GM12878 (cell line): ENCODE data around the gene NR1H4. TPM values are rescaled to one million over a fixed set of nuclear protein-coding genes. Genes with fewer than 3 reads are reported as not detected.

Experiments
- ATAC-seq: fragments of 200-7000 bp; cut with Tn5 transposase; 3 replicates; pipeline ENCODE4 v1.9.1; 2020; ENCODE audit warnings: mild to moderate bottlenecking, moderate library complexity
- BruUV-seq: library from RNA; stranded (reverse); fragments of 400-500 nt; replicated peaks from 2 replicates; lab custom pipeline; 2021; lab: Mats Ljungman, UMichigan
- CTCF ChIA-PET: fragments of 300-600 bp; sonication (Branson Sonifier 250); formaldehyde crosslinking; extraction: SDS; loops from one replicate; lab custom pipeline; 2021; ENCODE audit warnings: inconsistent platforms; lab: Yijun Ruan, JAX
- POLR2A ChIA-PET: fragments of 350-600 bp; formaldehyde crosslinking; extraction: SDS; loops from one replicate; lab custom pipeline; 2021; ENCODE audit warnings: inconsistent platforms; lab: Charles Lee
- RAD21 ChIA-PET: fragments of 300-600 bp; sonication (Branson Sonifier 250); formaldehyde crosslinking; loops from one replicate; lab custom pipeline; 2023; ENCODE audit warnings: antibody characterized with exemption; ENCODE audit not compliant: unreplicated experiment; lab: Charles Lee
- SMC1A ChIA-PET: fragments of 300-600 bp; sonication (Branson Sonifier 250); formaldehyde crosslinking; loops from one replicate; lab custom pipeline; 2023; ENCODE audit not compliant: unreplicated experiment, uncharacterized antibody; lab: Charles Lee
- DNase-seq: peaks from one replicate; pipeline ENCODE4 v3.0.0-alpha.2; 2011; ENCODE audit warnings: low read depth, low spot score
- FAIRE-seq: peaks from 3 replicates; lab custom pipeline; 2011; peaks lifted over from hg19 to GRCh38; lab: Jason Lieb, UNC
- H2AFZ ChIP-seq: 2 replicates; pipeline ENCODE4 v1.6.0; 2011; ENCODE audit warnings: low read depth, low read length, control low read depth; ENCODE audit not compliant: control insufficient read depth
- H3K27ac ChIP-seq: 2 replicates; pipeline ENCODE4 v1.5.1; 2011; ENCODE audit warnings: control low read depth; ENCODE audit not compliant: control insufficient read depth, insufficient read depth
- H3K27me3 ChIP-seq, 2 experiments: replicated peaks in 1 of 2; 2 replicates each; pipeline versions ENCODE4 v1.6.0 to v1.6.1; 2011; ENCODE audit warnings: low read length in 1 of 2; ENCODE audit not compliant: control insufficient read depth in 2 of 2, insufficient read depth in 2 of 2
- H3K36me3 ChIP-seq, 2 experiments: 2 replicates each; pipeline ENCODE4 v1.5.1; 2011; ENCODE audit warnings: low read length in 1 of 2; ENCODE audit not compliant: control insufficient read depth in 2 of 2, insufficient read depth in 2 of 2
- H3K4me1 ChIP-seq: 2 replicates; pipeline ENCODE4 v1.6.1; 2011; ENCODE audit warnings: mild to moderate bottlenecking, low read length, moderate library complexity, mixed read lengths; ENCODE audit not compliant: control insufficient read depth, insufficient read depth
- H3K4me2 ChIP-seq: 2 replicates; pipeline ENCODE4 v1.6.0; 2011; ENCODE audit warnings: control low read depth; ENCODE audit not compliant: control insufficient read depth, insufficient read depth
- H3K4me3 ChIP-seq: fragments of 200-600 bp; sonication (generic); 2 replicates; pipeline ENCODE4 v1.5.1; 2016
- H3K79me2 ChIP-seq: 2 replicates; pipeline ENCODE4 v1.6.0; 2011; ENCODE audit warnings: low read length; ENCODE audit not compliant: control insufficient read depth, insufficient read depth
- H3K9ac ChIP-seq: 2 replicates; pipeline ENCODE4 v1.8.0; 2011; ENCODE audit warnings: low read length, control low read depth, mixed read lengths; ENCODE audit not compliant: control insufficient read depth, insufficient read depth
- H3K9me3 ChIP-seq: replicated peaks from 3 replicates; pipeline ENCODE4 v1.5.1; 2011; ENCODE audit warnings: mild to moderate bottlenecking, low read length; ENCODE audit not compliant: control insufficient read depth, insufficient read depth
- H4K20me1 ChIP-seq: 2 replicates; pipeline ENCODE4 v1.6.0; 2011; ENCODE audit not compliant: control insufficient read depth, insufficient read depth
- CBFB ChIP-seq: IDR thresholded peaks from 2 replicates; pipeline ENCODE4 v1.6.1; 2016; ENCODE audit warnings: antibody characterized with exemption, low read depth
- EP300 ChIP-seq, 2 experiments: fragments of 150-350 bp in 1 of 2; IDR thresholded peaks; 2 replicates each; pipeline ENCODE4 v1.6.1; 2011 to 2012; ENCODE audit warnings: low read depth in 2 of 2, low read length in 2 of 2, borderline replicate concordance in 1 of 2, improper control_type of control experiment in 1 of 2, inconsistent platforms in 1 of 2; ENCODE audit not compliant: control insufficient read depth in 1 of 2
- EZH2 ChIP-seq: IDR thresholded peaks from 2 replicates; pipeline ENCODE4 v1.6.1; 2012; ENCODE audit warnings: low read depth, mild to moderate bottlenecking, control low read depth, inconsistent platforms, low read length, borderline replicate concordance; ENCODE audit not compliant: control insufficient read depth
- NBN ChIP-seq: fragments of 450-650 bp; IDR thresholded peaks from 2 replicates; pipeline ENCODE4 v1.6.1; 2016
- NFXL1 ChIP-seq: fragments of 450-650 bp; IDR thresholded peaks from 2 replicates; pipeline ENCODE4 v1.6.1; 2017; ENCODE audit warnings: antibody characterized with exemption, mild to moderate bottlenecking, borderline replicate concordance
- POLR2AphosphoS2 ChIP-seq: IDR thresholded peaks from 2 replicates; pipeline ENCODE4 v1.6.1; 2011; ENCODE audit warnings: low read depth, mild to moderate bottlenecking, low read length, improper control_type of control experiment, moderate library complexity
- POLR2AphosphoS5 ChIP-seq: IDR thresholded peaks from 2 replicates; pipeline ENCODE4 v1.6.1; 2011; ENCODE audit warnings: mild to moderate bottlenecking, low read length, inconsistent platforms
- SPI1 ChIP-seq: IDR thresholded peaks from 2 replicates; pipeline ENCODE4 v1.6.1; 2011; ENCODE audit warnings: low read depth, mild to moderate bottlenecking, low read length, moderate library complexity, borderline replicate concordance; ENCODE audit not compliant: insufficient read depth
- STAT1 ChIP-seq: fragments of 450-650 bp; conservative IDR thresholded peaks from 2 replicates; pipeline ENCODE4 v1.6.1; 2014; ENCODE audit warnings: antibody characterized with exemption, mild to moderate bottlenecking
- TBL1XR1 ChIP-seq: IDR thresholded peaks from 2 replicates; pipeline ENCODE4 v1.6.1; 2012; ENCODE audit warnings: low read depth, low read length, improper control_type of control experiment
- TCF12 ChIP-seq: IDR thresholded peaks from 2 replicates; pipeline ENCODE4 v1.6.1; 2011; ENCODE audit warnings: low read depth, mild to moderate bottlenecking, low read length
- WGBS: methylation state at CpG from one replicate; pipeline ENCODE4 v1.1.6; 2016; ENCODE audit warnings: low lambda C conversion rate; ENCODE audit not compliant: insufficient replicate concordance, insufficient coverage; ENCODE audit errors: missing lambda C conversion rate; 5-methylcytosine and 5-hydroxymethylcytosine counted together
- in situ Hi-C: fragments of 300-500 bp; cut with MboI; formaldehyde crosslinking; loops from 9 replicates; pipeline ENCODE4 v1.14.3; 2018; ENCODE audit warnings: mixed read lengths
- intact Hi-C: fragments of 100-400 bp; cut with micrococcal nuclease; formaldehyde crosslinking; loops from one replicate; pipeline ENCODE4 v1.14.2; 2022; ENCODE audit not compliant: unreplicated experiment
- polyA plus RNA-seq, 11 experiments: library from polyadenylated mRNA; depleted of rRNA in 4 of 11; unstranded in 6 of 11; stranded (reverse) in 5 of 11; fragments of >200 nt; fragmentation: Nextera tagmentation in 4 of 11; fragmentation: Illumina TruSeq in 1 of 11; extraction: Ambion mirVana in 4 of 11; extraction: Trizol in 1 of 11; gene quantifications; 1 replicate in 1 of 11; 2 replicates in 10 of 11; pipeline versions ENCODE4 v1.2.1 to v1.2.3, GENCODE V29; 2011 to 2016; ENCODE audit warnings: inconsistent platforms in 2 of 11, missing spikeins in 2 of 11, low read depth in 1 of 11
- total RNA-seq, 4 experiments: library from RNA; depleted of rRNA in 3 of 4; stranded (reverse); fragments of >200 nt in 3 of 4; fragmentation: Illumina TruSeq in 1 of 4; extraction: Trizol in 1 of 4; gene quantifications; 2 replicates each; pipeline versions ENCODE4 v1.2.1 to v1.2.3, GENCODE V29; 2013 to 2021
- TF ChIP-seq, protein P1 (sequence below): IDR thresholded peaks from 2 replicates; pipeline ENCODE4 v1.6.1; 2012; ENCODE audit warnings: low read depth, low read length, improper control_type of control experiment

Gene NR1H4
- total and polyA plus RNA-seq, 10 of the 15 experiments (the other 5 are each of a cell fraction or from before 2014, with no cell fraction given): 0.04 TPM; not detected in 9

DNA sequence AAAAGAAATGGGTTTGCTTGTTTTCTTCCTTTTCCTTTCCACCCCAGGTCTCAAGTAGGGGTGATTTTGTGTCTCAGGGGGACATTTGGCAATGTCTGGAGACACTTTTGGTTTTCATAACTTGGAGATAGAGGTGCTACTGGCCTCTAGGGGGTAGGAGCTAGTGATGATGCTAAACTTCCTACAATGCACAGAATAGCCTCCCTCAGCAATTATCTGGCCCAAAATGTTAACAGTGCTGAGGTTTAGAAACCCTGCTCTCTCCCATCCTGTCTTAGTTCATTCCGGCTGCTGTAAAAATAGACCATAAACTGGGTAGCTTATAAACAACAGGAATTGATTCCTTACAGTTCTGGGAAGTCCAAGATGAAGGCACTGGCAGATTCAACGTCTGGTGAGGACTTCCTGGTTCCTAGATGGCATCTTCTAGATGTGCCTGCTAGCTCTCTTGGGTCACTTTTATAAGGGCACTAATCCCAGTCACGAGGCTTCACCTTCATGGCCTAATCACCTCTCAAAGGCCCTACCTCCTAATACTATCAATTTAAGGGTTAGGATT, 92.4 kb downstream of the NR1H4 start:
- Histone ChIP-seq H3K4me1 (peaks cover 7% of the 10 kb centered on the region), H3K36me3 (no peaks in the 10 kb centered on the region), H4K20me1 (no peaks in the 10 kb centered on the region), H2AFZ (no peak overlapping the region), H3K79me2 (no peaks in the 10 kb centered on the region), H3K9ac (no peak overlapping the region), H3K27ac (no peak overlapping the region), H3K4me2 (no peak overlapping the region), H3K4me3 (no peak overlapping the region), H3K9me3 (no peaks in the 10 kb centered on the region), H3K27me3 (no peaks in the 10 kb centered on the region)
- ChIA-PET RAD21 (interaction anchor here (1.5 to 2.3 kb wide), 3 partner anchors 10 to 12 kb away, joined by 4 to 9 read pairs (median 9); no protein-coding TSS in a partner anchor), SMC1A (interaction anchor here (1.0 to 2.5 kb wide), 9 partner anchors 10 to 300 kb away, joined by 3 to 7 read pairs (median 5); no protein-coding TSS in a partner anchor), POLR2A (interaction anchor here (0.6 kb wide), 1 partner anchor 8 kb away, joined by 3 read pairs; no protein-coding TSS in a partner anchor), CTCF (interaction anchor here (1.1 to 3.9 kb wide), 7 partner anchors 11 to 331 kb away, joined by 3 to 28 read pairs (median 7); no protein-coding TSS in a partner anchor)
- intact Hi-C loops (loop anchor here (5.0 kb wide), 1 partner anchor 101 kb away; no protein-coding TSS in a partner anchor), in situ Hi-C loops (no loop called here)
- TF ChIP-seq TBL1XR1 (no peak), CBFB (no peak)
- ATAC-seq (no peak), FAIRE-seq (no peak), DNase-seq (no peak)
- no TSS peak for BruUV-seq
- WGBS: 61% methylated on average over 3 of the region's 3 CpGs

DNA sequence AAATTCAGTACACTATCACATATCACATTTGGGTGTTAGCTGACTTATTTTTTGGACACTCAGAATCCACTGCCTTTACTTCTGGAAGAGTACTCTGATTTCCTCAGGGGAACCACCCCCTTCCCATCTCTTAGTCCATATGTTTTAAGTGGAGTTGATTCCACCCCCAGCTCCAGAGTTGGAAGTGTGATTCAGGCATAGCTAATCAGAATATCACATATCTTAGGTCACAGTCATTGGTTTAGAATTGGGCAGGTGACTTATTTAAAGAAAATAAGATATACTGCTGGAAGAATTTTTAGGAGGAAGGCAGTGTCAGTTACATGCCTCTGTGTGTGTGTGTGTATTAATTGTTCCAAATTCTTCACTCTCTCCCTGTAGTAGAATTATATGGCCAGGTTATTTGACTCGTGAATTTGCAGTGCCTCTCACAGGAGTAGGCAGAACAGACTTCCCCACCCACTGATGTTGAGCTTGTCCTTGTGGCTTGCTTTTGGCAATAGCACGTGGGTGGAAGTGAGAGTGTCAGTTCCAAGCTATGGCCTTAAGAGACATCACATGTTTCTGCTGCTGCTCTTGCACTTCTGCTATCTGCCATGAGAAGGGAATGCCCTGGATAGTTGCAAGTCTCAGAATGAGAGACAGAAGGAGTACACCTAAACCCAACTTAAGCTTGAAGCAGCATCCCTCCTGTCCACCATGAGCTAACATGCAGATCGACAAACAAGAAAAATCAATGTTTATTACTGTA, 93.4 kb downstream of the NR1H4 start:
- H3K27ac ChIP-seq: no peak overlapping the region
- no peak overlapping the region for H2AFZ ChIP-seq
- no peak overlapping the region for H3K9ac ChIP-seq
- no peaks in the 10 kb centered on the region for H3K9me3 ChIP-seq
- H3K27me3 ChIP-seq: no peaks in the 10 kb centered on the region
- ChIA-PET CTCF (interaction anchor here (1.0 to 3.9 kb wide), 7 partner anchors 12 to 428 kb away, joined by 3 to 28 read pairs (median 7); no protein-coding TSS in a partner anchor), RAD21 (interaction anchor here (1.0 to 2.3 kb wide), 8 partner anchors 9 to 332 kb away, joined by 3 to 9 read pairs (median 4); partner anchors contain the start of genes DEPDC4 and SCYL2), SMC1A (interaction anchor here (0.8 to 2.5 kb wide), 12 partner anchors 9 to 301 kb away, joined by 3 to 7 read pairs (median 5); no protein-coding TSS in a partner anchor), POLR2A (no interaction called here)
- FAIRE-seq (peak; percentile 98), DNase-seq (peak; percentile 71), ATAC-seq (peak; percentile 97)
- H3K4me3 ChIP-seq: no peak overlapping the region
- no peaks in the 10 kb centered on the region for H4K20me1 ChIP-seq
- H3K79me2 ChIP-seq: no peaks in the 10 kb centered on the region
- in situ Hi-C loops: no loop called here
- intact Hi-C loops: loop anchor here (5.0 kb wide), 1 partner anchor 100 kb away; no protein-coding TSS in a partner anchor
- no peaks in the 10 kb centered on the region for H3K36me3 ChIP-seq
- peak overlapping the region; percentile 15; the same call in 1 of the 2 replicates for H3K4me2 ChIP-seq
- 2% methylated on average over 3 of the region's 3 CpGs for WGBS
- peaks cover 7% of the 10 kb centered on the region for H3K4me1 ChIP-seq
- no TSS peak for BruUV-seq
- TF ChIP-seq POLR2AphosphoS2 (no peak), NFXL1 (no peak), NBN (peak; percentile 47; the same call in 1 of the 2 replicates), EP300 (IDR thresholded peaks at IDR 0.05; ENCODE audit: borderline replicate concordance in 1 of 2, control insufficient read depth in 1 of 2, low read depth in 2 of 2, low read length in 2 of 2) (peak in 1 of 2 experiments; percentile 9; a peak in 1 of 4 replicates), POLR2AphosphoS5 (no peak), EZH2 (no peak), SPI1 (peak; percentile 90), STAT1 (no peak), TCF12 (no peak)
- TF ChIP-seq, protein P1, sequence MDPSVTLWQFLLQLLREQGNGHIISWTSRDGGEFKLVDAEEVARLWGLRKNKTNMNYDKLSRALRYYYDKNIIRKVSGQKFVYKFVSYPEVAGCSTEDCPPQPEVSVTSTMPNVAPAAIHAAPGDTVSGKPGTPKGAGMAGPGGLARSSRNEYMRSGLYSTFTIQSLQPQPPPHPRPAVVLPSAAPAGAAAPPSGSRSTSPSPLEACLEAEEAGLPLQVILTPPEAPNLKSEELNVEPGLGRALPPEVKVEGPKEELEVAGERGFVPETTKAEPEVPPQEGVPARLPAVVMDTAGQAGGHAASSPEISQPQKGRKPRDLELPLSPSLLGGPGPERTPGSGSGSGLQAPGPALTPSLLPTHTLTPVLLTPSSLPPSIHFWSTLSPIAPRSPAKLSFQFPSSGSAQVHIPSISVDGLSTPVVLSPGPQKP: no peak
